GM12878 (cell line): Measurements from ENCODE around the gene TGM5. TPM values are rescaled to one million over a fixed set of nuclear protein-coding genes. Genes with fewer than 3 reads are reported as not detected.

ENCODE experiments used
- polyA plus RNA-seq, 11 experiments: library from polyadenylated mRNA; depleted of rRNA in 4 of 11; unstranded in 6 of 11; stranded (reverse) in 5 of 11; fragments of >200 nt; fragmentation: Nextera tagmentation in 4 of 11; fragmentation: Illumina TruSeq in 1 of 11; extraction: Ambion mirVana in 4 of 11; extraction: Trizol in 1 of 11; gene quantifications; 1 replicate in 1 of 11; 2 replicates in 10 of 11; pipeline versions ENCODE4 v1.2.1 to v1.2.3, GENCODE V29; 2011 to 2016; ENCODE audit warnings: inconsistent platforms in 2 of 11, missing spikeins in 2 of 11, low read depth in 1 of 11
- small RNA-seq: library from RNA; depleted of rRNA; stranded (forward); fragments of <200 nt; gene quantifications from one replicate; pipeline ENCODE3, GENCODE V24; 2014
- total RNA-seq, 4 experiments: library from RNA; depleted of rRNA in 3 of 4; stranded (reverse); fragments of >200 nt in 3 of 4; fragmentation: Illumina TruSeq in 1 of 4; extraction: Trizol in 1 of 4; gene quantifications; 2 replicates each; pipeline versions ENCODE4 v1.2.1 to v1.2.3, GENCODE V29; 2013 to 2021

Gene TGM5
- total and polyA plus RNA-seq, 10 of the 15 experiments (the other 5 are each of a cell fraction or from before 2014, with no cell fraction given) = 4.4 to 27.1 (median 5.6) TPM

Small RNAs within 50 kb of the gene (small RNA-seq; reads per million reads assigned to genes)
- not detected for gene RF00019

Other genes starting within 250 kb of the TGM5 start
Only the 7 nearest of the 9 such genes appear.
- 26.6 and 26.8 TPM in 2 replicates for gene TMEM62, start 133.3 kb downstream of the TGM5 start, total RNA-seq (2014; rRNA removed)
- 23.6 and 24.1 TPM in 2 replicates for gene TMEM62, start 133.3 kb downstream of the TGM5 start, total RNA-seq (2014; rRNA removed; fragmentation: Illumina TruSeq; extraction: Trizol)
- 15.8 and 18.3 TPM in 2 replicates for gene TMEM62, start 133.3 kb downstream of the TGM5 start, total RNA-seq (2021)
- 15.7 and 19.1 TPM in 2 replicates for gene TMEM62, start 133.3 kb downstream of the TGM5 start, polyA plus RNA-seq (2011; rRNA removed)
- 19.1 and 20.3 TPM in 2 replicates for gene TMEM62, start 133.3 kb downstream of the TGM5 start, polyA plus RNA-seq (2014; fragmentation: Illumina TruSeq; extraction: Trizol)
- gene TMEM62, start 133.3 kb downstream of the TGM5 start, polyA plus RNA-seq (2014; fragmentation: Nextera tagmentation; extraction: Ambion mirVana) = 1 to 10 TPM; 7.0 to 9.7 TPM
- gene TMEM62, start 133.3 kb downstream of the TGM5 start, polyA plus RNA-seq (2014; rRNA removed) = 14.1 and 15.6 TPM in 2 replicates
- 10 to 100 TPM; 11.6 to 12.5 TPM for gene TMEM62, start 133.3 kb downstream of the TGM5 start, polyA plus RNA-seq (2016; fragmentation: Nextera tagmentation; extraction: Ambion mirVana)
- 42.3 and 48.5 TPM in 2 replicates for gene CCNDBP1, start 81.5 kb downstream of the TGM5 start, total RNA-seq (2014; rRNA removed)
- gene CCNDBP1, start 81.5 kb downstream of the TGM5 start, total RNA-seq (2014; rRNA removed; fragmentation: Illumina TruSeq; extraction: Trizol) = 40.8 and 41.4 TPM in 2 replicates
- gene CCNDBP1, start 81.5 kb downstream of the TGM5 start, total RNA-seq (2021) = 31.9 and 34.3 TPM in 2 replicates
- gene CCNDBP1, start 81.5 kb downstream of the TGM5 start, polyA plus RNA-seq (2011; rRNA removed) = 86.7 and 112 TPM in 2 replicates
- gene CCNDBP1, start 81.5 kb downstream of the TGM5 start, polyA plus RNA-seq (2014; fragmentation: Illumina TruSeq; extraction: Trizol) = 45.2 and 54.0 TPM in 2 replicates
- 10 to 100 TPM; 30.1 to 39.2 TPM for gene CCNDBP1, start 81.5 kb downstream of the TGM5 start, polyA plus RNA-seq (2014; fragmentation: Nextera tagmentation; extraction: Ambion mirVana)
- gene CCNDBP1, start 81.5 kb downstream of the TGM5 start, polyA plus RNA-seq (2014; rRNA removed) = 36.3 and 42.1 TPM in 2 replicates
- 10 to 100 TPM; 61.0 to 68.8 TPM for gene CCNDBP1, start 81.5 kb downstream of the TGM5 start, polyA plus RNA-seq (2016; fragmentation: Nextera tagmentation; extraction: Ambion mirVana)
- gene EPB42, start 45.9 kb downstream of the TGM5 start, total RNA-seq (2014; rRNA removed) = not detected in 2 replicates
- not detected in 2 replicates for gene EPB42, start 45.9 kb downstream of the TGM5 start, total RNA-seq (2014; rRNA removed; fragmentation: Illumina TruSeq; extraction: Trizol)
- gene EPB42, start 45.9 kb downstream of the TGM5 start, total RNA-seq (2021) = not detected in 2 replicates
- not detected in 2 replicates for gene EPB42, start 45.9 kb downstream of the TGM5 start, polyA plus RNA-seq (2011; rRNA removed)
- gene EPB42, start 45.9 kb downstream of the TGM5 start, polyA plus RNA-seq (2014; fragmentation: Illumina TruSeq; extraction: Trizol) = not detected in 2 replicates
- not detected for gene EPB42, start 45.9 kb downstream of the TGM5 start, polyA plus RNA-seq (2014; fragmentation: Nextera tagmentation; extraction: Ambion mirVana)
- not detected in 2 replicates for gene EPB42, start 45.9 kb downstream of the TGM5 start, polyA plus RNA-seq (2014; rRNA removed)
- not detected for gene EPB42, start 45.9 kb downstream of the TGM5 start, polyA plus RNA-seq (2016; fragmentation: Nextera tagmentation; extraction: Ambion mirVana)
- gene TGM7, start 35.3 kb upstream of the TGM5 start, total RNA-seq (2014; rRNA removed) = not detected in 2 replicates
- not detected in 2 replicates for gene TGM7, start 35.3 kb upstream of the TGM5 start, total RNA-seq (2014; rRNA removed; fragmentation: Illumina TruSeq; extraction: Trizol)
- gene TGM7, start 35.3 kb upstream of the TGM5 start, total RNA-seq (2021) = not detected in 2 replicates
- not detected in 2 replicates for gene TGM7, start 35.3 kb upstream of the TGM5 start, polyA plus RNA-seq (2011; rRNA removed)
- not detected in 2 replicates for gene TGM7, start 35.3 kb upstream of the TGM5 start, polyA plus RNA-seq (2014; fragmentation: Illumina TruSeq; extraction: Trizol)
- gene TGM7, start 35.3 kb upstream of the TGM5 start, polyA plus RNA-seq (2014; fragmentation: Nextera tagmentation; extraction: Ambion mirVana) = not detected
- not detected in 2 replicates for gene TGM7, start 35.3 kb upstream of the TGM5 start, polyA plus RNA-seq (2014; rRNA removed)
- gene TGM7, start 35.3 kb upstream of the TGM5 start, polyA plus RNA-seq (2016; fragmentation: Nextera tagmentation; extraction: Ambion mirVana) = not detected
- 11.3 and 14.1 TPM in 2 replicates for gene LCMT2, start 63.6 kb upstream of the TGM5 start, total RNA-seq (2014; rRNA removed)
- 14.1 and 17.2 TPM in 2 replicates for gene LCMT2, start 63.6 kb upstream of the TGM5 start, total RNA-seq (2014; rRNA removed; fragmentation: Illumina TruSeq; extraction: Trizol)
- 14.8 TPM in 2 replicates for gene LCMT2, start 63.6 kb upstream of the TGM5 start, total RNA-seq (2021)
- gene LCMT2, start 63.6 kb upstream of the TGM5 start, polyA plus RNA-seq (2011; rRNA removed) = 14.0 and 15.0 TPM in 2 replicates
- gene LCMT2, start 63.6 kb upstream of the TGM5 start, polyA plus RNA-seq (2014; fragmentation: Illumina TruSeq; extraction: Trizol) = 16.4 and 18.8 TPM in 2 replicates
- 1 to 10 TPM; 2.1 to 2.4 TPM for gene LCMT2, start 63.6 kb upstream of the TGM5 start, polyA plus RNA-seq (2014; fragmentation: Nextera tagmentation; extraction: Ambion mirVana)
- gene LCMT2, start 63.6 kb upstream of the TGM5 start, polyA plus RNA-seq (2014; rRNA removed) = 10.9 and 11.0 TPM in 2 replicates
- gene LCMT2, start 63.6 kb upstream of the TGM5 start, polyA plus RNA-seq (2016; fragmentation: Nextera tagmentation; extraction: Ambion mirVana) = 10 to 100 TPM; 15.3 to 16.6 TPM
- gene ZSCAN29, start 104.1 kb upstream of the TGM5 start, total RNA-seq (2014; rRNA removed) = 22.4 and 24.8 TPM in 2 replicates
- 17.9 TPM in 2 replicates for gene ZSCAN29, start 104.1 kb upstream of the TGM5 start, total RNA-seq (2014; rRNA removed; fragmentation: Illumina TruSeq; extraction: Trizol)
- 26.0 and 26.9 TPM in 2 replicates for gene ZSCAN29, start 104.1 kb upstream of the TGM5 start, total RNA-seq (2021)
- gene ZSCAN29, start 104.1 kb upstream of the TGM5 start, polyA plus RNA-seq (2011; rRNA removed) = 13.6 and 13.7 TPM in 2 replicates
- gene ZSCAN29, start 104.1 kb upstream of the TGM5 start, polyA plus RNA-seq (2014; fragmentation: Illumina TruSeq; extraction: Trizol) = 15.6 and 17.0 TPM in 2 replicates
- 1 to 10 TPM; 1.7 to 2.3 TPM for gene ZSCAN29, start 104.1 kb upstream of the TGM5 start, polyA plus RNA-seq (2014; fragmentation: Nextera tagmentation; extraction: Ambion mirVana)
- gene ZSCAN29, start 104.1 kb upstream of the TGM5 start, polyA plus RNA-seq (2014; rRNA removed) = 18.1 and 19.4 TPM in 2 replicates
- gene ZSCAN29, start 104.1 kb upstream of the TGM5 start, polyA plus RNA-seq (2016; fragmentation: Nextera tagmentation; extraction: Ambion mirVana) = 10 to 100 TPM; 10.1 to 12.3 TPM
- gene TUBGCP4, start 104.2 kb upstream of the TGM5 start, total RNA-seq (2014; rRNA removed) = 22.9 and 28.9 TPM in 2 replicates
- 15.0 and 17.8 TPM in 2 replicates for gene TUBGCP4, start 104.2 kb upstream of the TGM5 start, total RNA-seq (2014; rRNA removed; fragmentation: Illumina TruSeq; extraction: Trizol)
- gene TUBGCP4, start 104.2 kb upstream of the TGM5 start, total RNA-seq (2021) = 26.1 and 27.3 TPM in 2 replicates
- gene TUBGCP4, start 104.2 kb upstream of the TGM5 start, polyA plus RNA-seq (2011; rRNA removed) = 27.2 and 27.5 TPM in 2 replicates
- 22.3 and 24.7 TPM in 2 replicates for gene TUBGCP4, start 104.2 kb upstream of the TGM5 start, polyA plus RNA-seq (2014; fragmentation: Illumina TruSeq; extraction: Trizol)
- gene TUBGCP4, start 104.2 kb upstream of the TGM5 start, polyA plus RNA-seq (2014; fragmentation: Nextera tagmentation; extraction: Ambion mirVana) = 1 to 10 TPM; 6.3 to 8.0 TPM
- 18.3 and 21.2 TPM in 2 replicates for gene TUBGCP4, start 104.2 kb upstream of the TGM5 start, polyA plus RNA-seq (2014; rRNA removed)
- 10 to 100 TPM; 34.7 to 39.1 TPM for gene TUBGCP4, start 104.2 kb upstream of the TGM5 start, polyA plus RNA-seq (2016; fragmentation: Nextera tagmentation; extraction: Ambion mirVana)